ENCODE results near the gene C13orf42.
"Not testable (repeated sequence)": the region's sequence is repeated elsewhere in the genome, so short reads cannot be mapped to it uniquely, and the experiment has no call there.

Gene C13orf42

DNA sequence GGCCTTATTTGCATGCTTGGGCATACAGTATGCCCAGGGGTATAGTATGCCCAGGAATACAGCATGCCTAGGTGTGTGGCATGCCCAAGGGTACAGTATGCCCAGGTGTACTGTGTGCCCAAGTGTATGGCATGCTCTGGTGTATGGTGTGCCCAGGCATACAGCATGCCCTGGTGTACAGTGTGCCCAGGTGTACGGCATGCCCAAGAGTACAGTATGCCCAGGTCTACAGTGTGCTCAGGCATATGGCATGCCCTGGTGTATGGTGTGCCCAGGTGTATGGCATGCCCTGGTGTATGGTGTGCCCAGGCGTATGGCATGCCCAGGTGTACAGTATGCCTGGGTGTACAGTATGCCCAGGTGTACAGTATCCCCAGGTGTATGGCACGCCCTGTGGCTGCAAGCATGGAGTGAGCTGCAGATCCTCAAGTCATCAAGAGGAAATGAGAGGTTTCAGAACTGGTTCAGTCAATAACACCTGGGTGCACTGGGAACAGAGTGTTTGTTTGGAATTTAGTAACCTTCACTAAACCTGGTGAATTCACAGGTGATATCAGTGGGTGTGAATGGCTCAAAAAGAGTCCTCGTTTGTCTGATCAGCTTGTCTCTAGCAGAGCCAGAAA is 7.8 kb upstream of the C13orf42 start:
- DNase-seq: no peak

DNA sequence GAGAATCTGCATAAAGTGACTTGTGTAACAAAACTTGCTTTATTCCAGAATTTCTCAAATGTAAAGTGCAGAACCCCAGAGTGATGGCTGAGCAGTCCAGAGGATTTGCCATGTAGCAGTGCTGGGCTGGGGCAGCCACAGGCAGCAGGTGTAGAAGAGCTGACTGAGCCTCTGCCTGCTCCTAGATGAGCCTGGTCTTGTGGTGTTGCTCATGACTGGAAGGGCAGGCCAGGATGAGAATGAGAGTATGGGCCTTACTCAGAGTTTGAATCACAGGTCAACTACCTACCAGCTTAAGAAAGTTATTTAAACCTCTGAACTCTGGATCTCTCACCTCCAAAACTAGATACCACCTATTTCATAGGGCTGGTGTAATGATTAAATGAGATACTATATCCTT is 2.9 kb upstream of the C13orf42 start:
- DNase-seq: no peak

DNA sequence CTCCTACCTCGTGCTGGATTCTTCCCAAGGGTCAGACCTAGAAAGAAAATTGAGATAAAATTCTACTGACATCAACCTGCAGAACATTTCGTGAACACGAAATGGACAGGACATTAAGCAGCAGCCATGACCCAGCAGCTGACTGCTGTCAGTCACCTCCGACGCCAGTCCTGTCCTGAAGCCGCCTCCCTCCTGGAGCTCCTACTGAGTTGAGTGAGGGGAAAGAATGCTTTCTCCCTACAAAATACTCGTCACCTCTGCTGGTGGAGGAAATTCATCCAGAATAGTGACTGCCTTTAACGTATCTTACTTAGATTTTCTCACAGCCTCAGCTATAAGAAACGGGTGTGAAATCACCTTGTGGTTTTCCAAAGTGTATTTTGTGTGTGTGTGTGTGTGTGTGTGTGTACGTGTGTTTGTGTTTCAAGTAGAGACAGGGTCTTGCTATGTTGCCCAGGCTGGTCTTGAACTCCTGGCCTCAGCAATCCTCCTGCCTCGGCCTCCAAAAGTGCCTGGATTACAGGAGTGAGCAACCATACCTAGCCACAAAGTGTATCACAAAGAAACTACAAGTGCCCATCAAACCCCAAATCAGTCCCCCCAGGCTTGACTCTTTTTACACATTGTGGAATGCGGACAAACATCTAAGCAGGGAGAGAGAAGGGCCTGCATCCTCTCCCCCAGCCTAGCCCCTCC is 2.3 kb upstream of the C13orf42 start:
- no peak for DNase-seq

DNA sequence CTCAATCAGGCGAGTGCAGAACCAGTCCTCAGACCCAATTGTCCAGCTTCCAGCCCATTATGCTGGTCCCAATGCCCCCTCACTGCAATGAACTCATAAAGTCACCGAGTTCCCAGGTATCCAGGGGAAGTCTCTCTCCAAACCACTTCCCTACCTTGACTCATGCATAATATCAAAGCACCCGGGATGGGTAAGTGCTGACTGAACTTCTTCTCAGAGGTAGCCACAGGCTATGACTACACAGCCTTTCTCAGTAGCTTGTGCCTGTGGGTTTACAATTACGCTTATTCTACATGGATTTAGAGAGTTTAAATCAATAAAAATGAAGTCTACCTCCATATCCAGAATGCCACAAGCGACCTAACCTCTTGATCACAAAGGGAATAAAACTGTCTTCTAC is 1.7 kb upstream of the C13orf42 start:
- DNase-seq: no peak

DNA sequence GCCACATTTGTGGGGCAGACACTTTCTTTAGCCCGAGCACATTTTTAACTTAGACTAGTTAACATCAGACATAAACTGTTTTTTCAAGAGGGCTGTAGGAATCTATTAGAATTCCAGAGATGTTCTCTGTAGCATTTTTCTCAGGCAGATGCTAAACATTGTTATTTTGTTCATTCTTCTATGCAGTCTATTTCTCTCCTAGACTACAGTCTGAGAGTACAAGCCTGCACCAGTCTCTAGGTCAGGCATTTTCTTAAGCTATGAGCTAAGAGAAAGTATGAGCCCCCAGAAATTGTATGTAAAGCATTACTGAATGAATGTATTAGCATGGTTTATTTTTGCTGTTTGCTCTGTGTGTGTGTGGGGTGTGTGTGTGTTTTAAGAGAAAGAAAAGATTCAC is 923 bp upstream of the C13orf42 start:
- no peak for DNase-seq

DNA sequence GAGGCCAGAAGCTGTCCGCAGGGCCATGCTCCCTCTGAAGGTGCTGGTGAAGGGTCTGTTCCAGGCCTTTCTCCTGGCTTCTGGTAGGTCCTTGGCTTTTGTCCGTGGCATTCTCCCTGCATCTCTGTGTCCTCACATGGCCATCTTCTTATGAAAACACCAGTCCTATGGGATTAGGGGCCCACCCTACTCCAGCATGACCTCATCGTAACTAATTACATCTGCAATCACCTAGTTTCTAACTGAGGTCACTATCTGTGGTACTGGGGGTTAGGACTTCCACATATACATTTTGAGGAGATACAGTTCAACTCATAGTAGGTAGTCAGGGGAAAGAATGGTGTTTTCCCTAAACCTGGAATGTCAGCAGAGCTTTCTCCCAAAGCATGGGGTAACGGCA is 3.1 kb downstream of the C13orf42 start:
- DNase-seq: no peak

DNA sequence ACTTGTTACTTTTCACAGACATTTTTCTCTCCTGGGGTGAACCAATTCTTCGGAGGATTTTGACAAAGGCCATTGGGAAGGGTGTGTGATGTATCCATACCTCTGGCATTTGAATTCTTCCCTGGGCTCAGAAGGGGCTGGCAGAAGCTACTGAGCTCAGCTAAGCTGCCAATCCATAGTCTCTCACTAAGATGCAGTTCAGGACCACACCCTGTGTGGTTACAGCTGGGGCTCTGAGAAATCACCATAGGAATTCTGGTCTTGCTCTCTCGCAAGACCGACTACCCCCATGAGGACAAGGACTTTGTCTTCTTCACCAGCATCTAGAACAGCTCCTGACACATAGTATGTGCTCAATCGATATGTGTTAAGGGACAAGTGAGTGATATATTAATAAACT is 6.0 kb downstream of the C13orf42 start:
- no peak for DNase-seq

DNA sequence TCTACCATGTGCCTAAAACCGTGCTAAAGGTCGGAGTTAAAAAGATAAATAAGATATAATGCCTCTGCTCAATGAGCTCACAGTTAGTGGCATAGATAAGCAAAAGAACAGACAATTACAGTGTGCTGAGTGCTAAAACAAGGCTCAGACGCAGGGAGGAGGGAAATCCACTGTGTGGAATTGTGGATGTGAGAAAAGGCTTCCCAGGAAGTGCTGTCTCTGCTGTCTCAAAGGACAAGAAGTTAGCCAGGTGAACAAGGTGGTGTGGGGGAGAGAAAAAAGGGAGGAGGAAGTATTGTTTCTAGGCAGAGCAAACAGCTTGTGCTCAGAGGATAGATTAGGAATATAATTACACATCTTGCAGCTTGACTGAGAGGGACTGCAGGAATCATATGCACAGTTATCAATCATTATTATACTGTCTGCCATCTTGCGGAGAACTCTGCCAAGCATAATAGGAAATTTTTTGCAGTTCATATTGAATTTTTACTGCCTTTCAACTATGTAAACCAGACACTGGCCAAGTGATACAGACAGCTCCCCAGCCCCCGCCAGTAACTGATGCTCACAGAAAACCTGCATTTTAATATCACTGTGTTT is 9.3 kb downstream of the C13orf42 start:
- DNase-seq: no peak

DNA sequence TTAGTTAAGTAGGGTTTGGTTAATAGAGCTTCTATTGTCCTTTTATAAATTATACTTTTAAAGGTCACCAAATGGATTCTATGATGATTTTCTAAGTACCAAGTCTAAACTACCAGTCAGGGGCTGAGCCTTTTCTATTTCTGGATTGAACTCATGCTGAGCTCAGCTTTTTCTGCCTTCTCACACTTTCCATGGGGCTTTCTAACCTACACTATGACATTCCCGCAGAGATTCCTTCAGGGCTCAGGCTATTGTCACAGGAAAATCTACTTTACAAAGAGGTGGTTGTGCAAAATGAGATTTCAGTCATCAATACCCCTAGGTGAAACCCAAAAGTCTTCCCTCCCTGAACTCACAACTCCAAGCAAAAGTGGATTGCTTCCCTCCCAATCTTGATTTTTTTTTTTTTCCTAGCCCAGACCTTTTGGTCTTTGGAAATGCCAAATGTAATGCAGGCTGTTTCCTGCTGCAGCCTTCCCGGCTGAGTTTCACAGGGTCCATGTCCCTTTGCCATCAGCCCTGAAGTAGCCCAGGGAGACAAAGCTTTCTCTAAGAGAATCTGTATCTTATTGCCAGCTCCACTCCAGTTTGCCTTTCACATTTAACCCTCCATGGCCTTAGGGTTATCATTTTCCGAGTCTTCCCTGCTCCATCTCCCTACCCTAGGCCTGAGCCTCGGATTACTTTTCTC is 13.6 kb downstream of the C13orf42 start:
- DNase-seq: no peak

DNA sequence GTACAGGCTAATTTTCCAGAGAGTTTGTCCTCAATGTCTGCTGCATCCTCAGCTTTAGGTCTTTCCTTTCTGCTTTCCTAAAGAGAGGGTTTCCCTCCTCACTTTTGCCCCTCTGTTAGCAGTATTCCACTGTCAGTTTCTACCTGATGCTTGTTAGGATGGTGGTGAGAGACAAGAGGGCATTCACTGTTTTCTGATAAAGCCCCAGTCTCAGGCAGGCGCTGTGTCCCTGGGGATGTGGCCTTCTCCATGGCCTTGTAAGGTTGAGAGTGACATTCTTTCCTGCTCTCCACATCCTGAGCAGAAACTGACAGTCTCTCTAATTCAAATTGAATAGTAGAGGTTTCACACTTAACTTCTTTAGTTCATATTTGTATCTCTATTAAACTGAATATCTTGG is 14.9 kb downstream of the C13orf42 start:
- DNase-seq: no peak

DNA sequence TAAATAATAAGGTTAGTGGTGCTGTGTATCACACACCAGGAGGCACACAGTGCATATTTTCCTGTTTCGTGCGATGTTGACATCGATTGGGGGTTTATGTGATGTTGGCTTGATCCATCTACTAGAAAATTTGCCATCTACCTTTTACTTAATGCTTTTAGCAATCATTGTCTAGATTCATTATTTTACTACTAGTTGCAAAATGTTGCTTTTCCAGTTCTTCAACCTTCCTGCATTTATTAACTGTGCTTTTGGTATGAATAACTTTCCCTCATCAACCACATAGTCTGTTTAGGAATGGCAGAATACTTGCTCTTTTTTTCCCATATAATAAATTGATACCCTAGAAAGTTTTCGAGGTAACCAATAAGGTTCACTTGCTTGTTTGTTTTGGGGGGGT is 17.5 kb downstream of the C13orf42 start:
- DNase-seq: no peak

DNA sequence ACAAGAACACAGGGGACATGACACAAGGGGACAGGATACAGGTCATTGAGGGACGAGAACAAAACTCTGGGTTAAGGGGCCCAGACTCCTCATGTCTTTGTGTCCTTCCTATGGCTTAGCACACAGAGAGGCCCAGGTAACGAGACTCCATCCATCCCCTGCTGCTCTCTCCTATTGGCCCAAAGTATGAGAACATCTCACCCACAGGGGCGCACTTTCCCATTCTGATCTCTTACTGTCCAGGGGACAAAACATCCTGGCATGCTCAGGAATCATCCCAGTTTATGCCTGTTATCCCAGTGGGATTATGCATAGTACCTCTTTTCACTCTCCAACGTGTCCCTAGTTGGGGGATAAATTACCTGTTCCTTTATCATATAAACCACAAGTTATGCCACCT is 19.2 kb downstream of the C13orf42 start:
- no peak for DNase-seq

DNA sequence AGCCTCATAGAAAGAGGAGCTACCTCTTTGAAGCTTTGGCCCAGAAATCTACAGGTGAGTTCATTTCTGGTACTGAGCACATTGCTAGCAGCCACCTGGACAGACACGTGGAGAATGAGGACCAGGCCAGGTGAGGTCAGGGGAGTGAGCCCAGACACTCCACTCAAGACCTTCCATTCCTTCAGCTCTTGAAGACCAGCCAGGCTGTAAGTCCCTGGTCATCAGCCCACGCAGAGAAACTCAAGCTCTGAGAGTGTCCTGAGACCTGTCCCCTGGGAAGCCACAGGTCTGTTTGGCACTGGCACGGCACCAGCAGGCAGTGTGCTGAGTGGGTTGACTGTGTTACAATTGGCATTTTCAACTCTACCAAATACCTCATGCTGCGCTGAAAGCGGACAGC is 27.4 kb downstream of the C13orf42 start:
- DNase-seq: no peak

DNA sequence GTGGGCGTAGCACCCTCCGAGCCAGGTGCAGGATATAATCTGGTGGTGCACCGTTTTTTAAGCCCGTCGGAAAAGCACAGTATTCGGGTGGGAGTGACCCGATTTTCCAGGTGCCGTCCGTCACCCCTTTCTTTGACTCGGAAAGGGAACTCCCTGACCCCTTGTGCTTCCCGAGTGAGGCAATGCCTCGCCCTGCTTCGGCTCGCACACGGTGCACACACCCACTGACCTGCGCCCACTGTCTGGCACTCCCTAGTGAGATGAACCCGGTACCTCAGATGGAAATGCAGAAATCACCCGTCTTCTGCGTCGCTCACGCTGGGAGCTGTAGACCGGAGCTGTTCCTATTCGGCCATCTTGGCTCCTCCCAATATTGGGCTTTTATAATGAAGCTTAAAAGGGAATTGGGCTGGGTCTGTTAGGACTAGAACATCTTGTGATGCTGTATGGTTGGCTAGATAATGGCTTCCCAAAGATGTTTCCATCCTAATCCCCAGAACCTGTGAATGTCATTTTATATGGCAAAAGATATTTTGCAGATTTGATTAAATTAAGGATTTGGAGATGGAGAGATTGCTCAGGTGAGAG is 30.5 kb downstream of the C13orf42 start:
- DNase-seq: not testable (repeated sequence)

DNA sequence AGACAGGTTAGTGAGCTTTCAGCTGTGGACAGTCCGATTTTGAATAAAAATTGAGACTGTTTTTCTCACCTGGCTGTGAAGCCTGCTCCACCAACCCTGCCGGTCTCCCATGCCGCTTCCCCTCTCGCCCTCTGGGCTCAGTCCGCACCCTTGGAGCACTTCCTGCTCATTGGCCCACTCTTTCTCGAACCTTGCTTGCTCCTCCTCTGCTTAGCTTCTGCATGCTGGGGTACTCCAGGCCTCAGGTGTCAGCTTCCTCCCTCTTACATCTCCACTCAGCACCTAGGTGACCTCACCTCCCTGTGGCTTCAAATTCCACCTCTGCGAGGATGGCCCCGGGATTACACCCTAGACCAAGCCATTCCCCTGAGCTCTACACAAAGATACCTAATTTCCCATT is 39.6 kb downstream of the C13orf42 start:
- DNase-seq: no peak

DNA sequence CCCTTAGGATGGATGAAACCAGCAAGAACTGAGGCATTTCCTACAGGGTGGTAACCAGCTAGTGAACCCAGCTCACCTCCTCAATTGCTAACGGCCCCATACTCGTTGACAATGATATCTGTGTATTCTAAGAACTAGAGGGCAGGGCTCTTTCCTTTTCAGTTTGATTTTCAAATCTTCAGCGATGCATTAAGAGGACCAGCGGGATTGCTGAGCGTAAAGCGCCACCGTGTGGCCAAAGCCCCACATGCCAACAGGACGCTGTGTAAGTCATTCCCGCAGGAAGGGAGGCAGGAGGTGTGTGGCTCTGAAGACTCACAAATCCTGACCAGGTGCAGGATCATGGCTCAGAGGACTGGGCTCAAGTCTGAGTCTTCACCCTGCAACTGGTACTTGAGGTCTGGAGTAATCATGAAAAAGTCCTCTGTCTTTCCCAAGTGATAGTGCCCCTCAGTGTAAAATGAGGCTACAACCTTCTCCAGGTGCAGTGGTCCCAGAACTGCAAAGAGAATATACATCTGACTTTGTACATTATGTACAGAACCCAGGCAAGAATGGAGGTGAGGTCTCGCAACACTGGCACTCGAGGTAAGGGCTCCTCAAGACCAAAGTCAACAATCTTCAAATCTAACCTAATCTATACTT is 40.9 kb downstream of the C13orf42 start:
- peak; percentile 71 for DNase-seq

DNA sequence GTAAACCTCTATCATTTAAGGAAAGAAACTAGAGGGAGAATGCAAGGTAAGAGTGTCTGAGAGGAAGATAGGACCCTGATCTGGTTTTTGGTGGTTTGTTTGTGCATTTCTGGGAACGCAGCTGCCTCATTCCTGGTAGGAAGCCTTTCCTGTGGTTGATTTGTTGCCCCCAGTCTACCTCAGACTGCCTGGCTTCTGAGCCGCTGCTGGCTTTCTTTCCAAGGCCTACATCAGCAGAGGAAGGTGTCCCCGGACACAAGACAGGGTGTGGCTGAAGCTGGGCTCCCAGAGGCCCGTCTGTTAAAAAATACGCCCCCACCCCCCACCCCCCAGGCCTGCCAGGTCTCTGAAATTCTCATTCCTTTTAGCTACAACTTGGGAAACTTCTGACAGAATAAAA is 42.6 kb downstream of the C13orf42 start:
- DNase-seq: no peak

DNA sequence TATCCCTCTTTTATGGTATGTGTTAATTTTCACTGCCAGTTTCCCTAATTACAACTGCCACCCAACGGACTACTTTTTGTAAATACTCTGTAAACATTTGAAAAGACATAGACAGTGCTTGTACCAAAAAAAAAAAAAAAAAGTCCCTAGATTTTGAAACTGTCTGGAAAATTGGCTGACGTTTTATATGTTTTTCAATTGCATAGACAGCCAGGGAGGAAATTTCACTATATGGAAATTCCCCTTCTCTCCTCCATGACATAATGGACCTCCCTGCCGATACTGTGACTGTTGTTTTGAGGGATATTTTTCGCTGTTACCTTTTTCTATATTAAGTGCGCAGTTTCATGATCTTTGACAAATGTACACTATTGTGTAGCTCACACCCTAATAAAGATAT is 43.4 kb downstream of the C13orf42 start:
- DNase-seq: no peak

DNA sequence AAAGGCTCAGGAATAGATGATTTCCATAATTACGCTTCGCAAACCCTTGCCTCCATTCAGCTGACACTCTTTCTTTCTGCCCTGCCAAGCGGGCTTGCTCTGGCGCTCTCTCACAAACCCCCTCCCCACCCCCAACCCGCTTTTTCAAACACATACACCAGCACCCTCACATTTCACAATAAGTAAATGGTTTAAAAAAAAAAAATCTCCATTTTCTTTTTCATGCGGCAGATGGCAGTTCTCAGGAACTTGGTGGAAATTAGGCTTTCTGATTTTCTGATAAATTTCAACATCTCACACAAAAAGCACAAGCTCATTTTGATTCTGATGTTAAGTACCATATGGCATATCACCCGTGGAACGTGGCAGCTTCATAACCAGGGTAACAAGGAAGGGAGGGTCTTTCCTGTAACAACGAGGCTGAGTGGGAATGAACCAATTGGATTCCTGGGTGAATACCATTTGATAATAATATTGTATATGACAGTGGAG is 43.8 kb downstream of the C13orf42 start:
- DNase-seq: peak; percentile 82

DNA sequence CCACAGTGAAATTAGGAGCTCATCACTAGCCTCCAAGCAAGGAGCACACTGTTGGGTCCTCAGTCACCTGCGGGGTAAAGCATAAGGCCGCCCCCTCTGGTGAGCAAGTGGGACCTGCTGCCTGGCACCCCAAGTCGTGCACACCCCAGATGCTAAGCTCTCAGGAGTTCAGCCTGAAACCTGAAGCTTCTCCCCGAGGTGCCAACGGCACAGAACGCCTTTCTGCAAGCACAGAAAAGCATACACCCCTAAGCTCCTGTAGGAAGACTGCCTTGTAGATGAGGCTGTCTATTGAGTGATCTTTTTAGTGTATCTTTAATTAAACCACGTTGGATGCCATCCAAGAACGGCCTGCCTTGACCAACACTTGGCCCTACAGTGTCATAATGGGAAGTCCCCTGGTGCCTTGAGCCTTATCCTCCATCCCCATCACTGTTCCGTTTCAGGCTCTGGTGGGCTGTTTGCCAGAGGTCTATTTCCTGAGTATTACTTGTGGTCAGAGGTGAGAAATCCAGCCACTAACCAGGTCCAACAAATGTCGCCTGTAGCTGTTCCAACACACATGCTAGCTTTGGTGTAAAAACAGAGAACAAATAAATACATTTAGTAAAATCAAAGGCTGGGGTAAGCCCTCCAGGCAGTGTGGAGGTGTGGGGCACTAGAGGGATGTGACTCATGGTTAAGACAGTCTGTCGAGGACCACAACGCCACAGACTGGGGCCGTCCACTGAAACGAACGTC is 44.8 kb downstream of the C13orf42 start:
- DNase-seq: no peak

DNA sequence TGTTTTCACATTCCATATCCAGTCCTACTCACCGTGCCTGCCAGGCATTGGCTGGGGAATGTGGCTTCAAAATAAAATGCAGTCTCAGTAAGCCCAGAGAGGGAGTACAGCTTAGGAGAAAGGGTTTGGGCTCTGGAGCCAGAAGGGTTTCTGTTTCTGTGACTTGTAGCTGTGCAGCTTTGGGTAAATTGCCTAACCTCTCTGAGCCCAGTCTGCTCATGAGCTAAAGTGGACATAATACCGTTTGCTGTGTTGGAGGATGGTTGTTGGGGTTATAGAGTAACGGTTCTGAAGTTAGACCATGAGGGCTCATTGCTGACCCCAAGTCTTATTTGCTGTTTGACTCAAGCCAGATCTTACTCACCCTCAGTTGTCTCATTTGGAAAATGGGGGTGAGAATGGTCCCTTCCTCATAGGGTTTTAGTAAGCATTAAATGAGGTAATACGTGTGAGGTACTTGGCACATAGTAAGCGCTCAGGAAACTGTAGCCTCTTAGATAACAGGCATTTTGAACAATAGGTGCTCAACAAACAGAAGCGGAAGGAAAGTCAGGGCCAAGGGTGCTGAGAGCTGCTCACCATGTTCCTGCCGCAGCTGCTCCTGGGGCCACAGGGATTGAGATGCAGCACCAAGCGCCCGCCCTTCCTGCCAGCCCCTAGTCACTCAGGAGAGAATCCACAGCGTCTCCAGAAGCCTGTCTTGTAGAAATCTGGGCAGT is 45.5 kb downstream of the C13orf42 start:
- DNase-seq: no peak

DNA sequence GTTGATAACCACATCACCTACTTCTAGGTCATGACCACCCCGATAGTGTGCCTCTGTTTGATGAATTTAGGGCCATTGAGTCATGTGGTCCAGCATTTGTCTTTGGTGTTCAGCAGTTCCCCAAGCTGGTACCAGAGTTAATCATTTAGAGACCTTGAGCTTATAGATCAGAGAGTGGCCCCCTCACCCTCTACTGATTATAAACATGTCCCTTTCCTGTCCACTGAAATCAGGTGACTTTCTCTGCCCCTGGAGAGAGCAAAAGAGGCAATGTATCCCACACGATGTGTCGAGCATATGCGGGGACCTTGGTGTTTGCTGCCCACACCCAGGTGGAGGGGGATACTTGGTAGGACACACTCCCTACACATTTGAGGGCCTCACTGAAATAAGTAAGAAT is 46.3 kb downstream of the C13orf42 start:
- no peak for DNase-seq

Measured in NCI-H1694 treated with DMSO at 0.1 percent for 48 hours (cell line).